ENCODE measurements around the gene IGSF21. TPM values are rescaled to one million over a fixed set of nuclear protein-coding genes. Genes with fewer than 3 reads are reported as not detected.

The IGSF21 gene
- total and polyA plus RNA-seq, 2 of the 8 experiments (the other 6 are each of a cell fraction or from before 2014, with no cell fraction given), result 22.5 to 28.5 TPM

DNA sequence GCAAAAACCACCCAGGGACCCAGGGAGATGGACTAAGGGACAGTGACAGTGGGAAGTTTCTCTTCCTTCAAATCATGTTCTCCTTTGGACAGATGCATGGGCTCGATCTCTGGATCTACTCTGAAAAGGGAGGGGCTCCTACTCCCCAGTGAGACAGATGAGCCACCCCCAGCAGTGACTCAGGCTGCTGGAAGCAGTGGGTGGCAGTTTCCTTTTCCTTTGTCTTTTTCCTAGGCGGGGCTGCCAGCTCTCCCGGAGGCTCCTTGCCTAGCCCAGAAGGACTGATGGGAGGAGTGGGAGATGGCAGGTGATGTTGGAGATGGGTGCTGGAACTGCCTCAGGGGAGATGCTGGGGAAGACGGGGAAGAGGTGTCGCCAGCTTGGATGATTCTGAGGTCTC lies 41.0 kb upstream of the IGSF21 start:
- ChIA-PET CTCF (ENCODE audit: partially characterized antibody) (interaction anchor here (0.9 to 2.4 kb wide), 3 partner anchors 19 to 143 kb away, joined by 3 to 6 read pairs (median 3); no protein-coding TSS in a partner anchor), POLR2A (ENCODE audit: partially characterized antibody) (no interaction called here)
- WGBS, 2 experiments (ENCODE audit: extremely low coverage in 1 of 2, insufficient coverage in 1 of 2, insufficient read length in 1 of 2, insufficient replicate concordance in 2 of 2, low coverage in 1 of 2, low lambda C conversion rate in 2 of 2, missing lambda C conversion rate in 1 of 2), result 91% methylated on average over 5 of the region's 5 CpGs; no CpG with 5 or more reads in 1 of the 2 experiments
- Histone ChIP-seq H4K8ac (ENCODE audit: extremely low read depth, insufficient read depth, low read length) (no peak overlapping the region), H2BK15ac (ENCODE audit: low read length) (no peak overlapping the region), H4K91ac (replicated peaks; ENCODE audit: insufficient read length, low read length) (no peak overlapping the region), H3K27me3 (replicated peaks in 1 of 4; ENCODE audit: control insufficient read depth in 3 of 4, extremely low read depth in 1 of 4, insufficient read depth in 3 of 4, low read length in 3 of 4) (peaks cover 0 to 5% (median 0%) of the 10 kb centered on the region in 4 experiments; a peak in 4 of 7 replicates), H4K20me1 (replicated peaks in 1 of 2; ENCODE audit: control insufficient read depth in 1 of 2, insufficient read depth in 2 of 2, low read length in 2 of 2) (no peaks in the 10 kb centered on the region), H3K4me3 (ENCODE audit: extremely low read depth in 1 of 4, insufficient read depth in 2 of 4, low read depth in 3 of 4, low read length in 4 of 4) (no peak overlapping the region), H3K14ac (ENCODE audit: insufficient read length) (no peak overlapping the region), H3K23ac (ENCODE audit: insufficient read length) (no peak overlapping the region), H3K4me1 (replicated peaks in 1 of 4; ENCODE audit: control insufficient read depth in 3 of 4, insufficient read depth in 4 of 4, low read length in 3 of 4) (no peaks in the 10 kb centered on the region; a peak in 1 of 7 replicates), H2BK5ac (ENCODE audit: low read depth, low read length) (no peak overlapping the region), H3K9me3 (ENCODE audit: insufficient read depth in 2 of 2, low read depth in 1 of 2, low read length in 1 of 2) (no peaks in the 10 kb centered on the region), H4K5ac (ENCODE audit: insufficient read length, low read depth, low read length) (no peak overlapping the region), H3K36me3 (ENCODE audit: control insufficient read depth in 2 of 4, insufficient read depth in 4 of 4, low read length in 3 of 4) (no peaks in the 10 kb centered on the region), H2AK5ac (ENCODE audit: low read depth, low read length) (no peak overlapping the region), H3K4ac (replicated peaks; ENCODE audit: insufficient read length, low read depth, low read length) (no peak overlapping the region), H3K56ac (replicated peaks; ENCODE audit: insufficient read length, low read depth, low read length) (no peak overlapping the region), H3K23me2 (ENCODE audit: low read depth, low read length) (no peaks in the 10 kb centered on the region), H3K9ac (replicated peaks in 1 of 4; ENCODE audit: extremely low read depth in 1 of 4, low read depth in 3 of 4, low read length in 3 of 4) (no peak overlapping the region), H3K4me2 (ENCODE audit: insufficient read depth in 1 of 2, low read depth in 2 of 2, low read length in 2 of 2) (no peak overlapping the region), H2BK12ac (ENCODE audit: low read depth, low read length) (no peak overlapping the region), H2AFZ (ENCODE audit: low read length) (no peak overlapping the region), H3K27ac (ENCODE audit: low read depth, low read length) (no peak overlapping the region), H3K18ac (ENCODE audit: extremely low read depth, low read length) (no peak overlapping the region), H3K79me1 (ENCODE audit: low read depth, low read length) (no peaks in the 10 kb centered on the region), H2BK120ac (replicated peaks; ENCODE audit: low read depth, low read length) (no peak overlapping the region), H2BK20ac (ENCODE audit: low read length) (no peak overlapping the region), H3K79me2 (ENCODE audit: control insufficient read depth in 1 of 2, insufficient read depth in 2 of 2, low read length in 2 of 2) (no peaks in the 10 kb centered on the region)
- FAIRE-seq, result no peak
- no peak for DNase-seq (ENCODE audit: low read depth in 1 of 2, low spot score in 2 of 2)
- TF ChIP-seq, protein P1, sequence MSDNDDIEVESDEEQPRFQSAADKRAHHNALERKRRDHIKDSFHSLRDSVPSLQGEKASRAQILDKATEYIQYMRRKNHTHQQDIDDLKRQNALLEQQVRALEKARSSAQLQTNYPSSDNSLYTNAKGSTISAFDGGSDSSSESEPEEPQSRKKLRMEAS (IDR thresholded peaks at IDR 0.05), result no peak
- TF ChIP-seq CTBP2 (IDR thresholded peaks at IDR 0.05; ENCODE audit: borderline replicate concordance, insufficient read depth, insufficient read length, low read length) (no peak), KDM4A (IDR thresholded peaks at IDR 0.05; ENCODE audit: low read depth, low read length, severe bottlenecking) (no peak), EGR1 (IDR thresholded peaks at IDR 0.05; ENCODE audit: borderline replicate concordance, low read depth, low read length) (no peak), RBBP5 (IDR thresholded peaks at IDR 0.05; ENCODE audit: borderline replicate concordance, low read depth, low read length) (no peak), CBX5 (IDR thresholded peaks at IDR 0.05; ENCODE audit: low read depth, low read length) (no peak), CHD1 (IDR thresholded peaks at IDR 0.05; ENCODE audit: low read depth, low read length) (no peak), KDM5A (IDR thresholded peaks at IDR 0.05; ENCODE audit: low read length) (no peak)
